K562 (cell line): ENCODE data around the gene NUP153.

ENCODE experiments used
- EZH2 ChIP-seq: IDR thresholded peaks from 2 replicates; pipeline ENCODE4 v1.6.1; 2012; ENCODE audit warnings: low read depth, mild to moderate bottlenecking, inconsistent platforms, low read length, borderline replicate concordance
- TF ChIP-seq, protein P1 (sequence below), 3 experiments: IDR thresholded peaks in 2 of 3; conservative IDR thresholded peaks in 1 of 3; 2 replicates each; pipeline ENCODE4 v1.5.1; 2011 to 2012; ENCODE audit warnings: low read length in 3 of 3, mild to moderate bottlenecking in 3 of 3, control low read depth in 2 of 3, improper control_type of control experiment in 1 of 3, inconsistent platforms in 1 of 3, low read depth in 1 of 3, mixed read lengths in 1 of 3, moderate library complexity in 1 of 3; ENCODE audit not compliant: insufficient read depth in 2 of 3
- TF ChIP-seq, protein P2 (sequence below): fragments of 150-350 bp; IDR thresholded peaks from 2 replicates; pipeline ENCODE4 v1.6.1; 2014; ENCODE audit warnings: low read depth, mild to moderate bottlenecking, low read length, borderline replicate concordance
- TF ChIP-seq, protein P3 (sequence below): fragments of 250-450 bp; sonication (Bioruptor Pico); IDR thresholded peaks from 2 replicates; pipeline ENCODE4 v1.5.0; 2020; ENCODE audit warnings: mild to moderate bottlenecking

DNA sequence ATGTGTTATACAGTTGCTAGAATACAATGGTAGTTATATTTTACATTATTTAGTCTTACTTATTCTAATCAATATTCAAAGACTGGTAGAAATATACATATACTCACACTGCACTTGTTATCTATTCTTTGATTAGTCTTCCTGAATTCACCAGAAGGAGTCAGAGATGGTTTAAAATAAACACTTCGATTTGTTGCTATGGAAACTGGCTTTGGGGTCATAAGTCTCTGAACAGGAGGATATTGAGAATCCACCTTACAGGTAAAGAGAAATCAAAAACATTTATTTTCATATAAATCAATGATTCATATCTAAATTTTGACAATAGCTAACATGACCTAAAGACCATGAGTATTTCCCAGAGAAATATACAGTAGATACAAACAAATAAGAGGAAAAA, 41.6 kb downstream of the NUP153 start:
- TF ChIP-seq, protein P1, sequence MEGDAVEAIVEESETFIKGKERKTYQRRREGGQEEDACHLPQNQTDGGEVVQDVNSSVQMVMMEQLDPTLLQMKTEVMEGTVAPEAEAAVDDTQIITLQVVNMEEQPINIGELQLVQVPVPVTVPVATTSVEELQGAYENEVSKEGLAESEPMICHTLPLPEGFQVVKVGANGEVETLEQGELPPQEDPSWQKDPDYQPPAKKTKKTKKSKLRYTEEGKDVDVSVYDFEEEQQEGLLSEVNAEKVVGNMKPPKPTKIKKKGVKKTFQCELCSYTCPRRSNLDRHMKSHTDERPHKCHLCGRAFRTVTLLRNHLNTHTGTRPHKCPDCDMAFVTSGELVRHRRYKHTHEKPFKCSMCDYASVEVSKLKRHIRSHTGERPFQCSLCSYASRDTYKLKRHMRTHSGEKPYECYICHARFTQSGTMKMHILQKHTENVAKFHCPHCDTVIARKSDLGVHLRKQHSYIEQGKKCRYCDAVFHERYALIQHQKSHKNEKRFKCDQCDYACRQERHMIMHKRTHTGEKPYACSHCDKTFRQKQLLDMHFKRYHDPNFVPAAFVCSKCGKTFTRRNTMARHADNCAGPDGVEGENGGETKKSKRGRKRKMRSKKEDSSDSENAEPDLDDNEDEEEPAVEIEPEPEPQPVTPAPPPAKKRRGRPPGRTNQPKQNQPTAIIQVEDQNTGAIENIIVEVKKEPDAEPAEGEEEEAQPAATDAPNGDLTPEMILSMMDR (IDR thresholded peaks at IDR 0.05 in 2 of 3, conservative IDR thresholded peaks at IDR 0.05 in 1 of 3; ENCODE audit: insufficient read depth in 2 of 3, low read depth in 1 of 3, low read length in 3 of 3), result no peak
- TF ChIP-seq EZH2, result no peak
- TF ChIP-seq, protein P2, sequence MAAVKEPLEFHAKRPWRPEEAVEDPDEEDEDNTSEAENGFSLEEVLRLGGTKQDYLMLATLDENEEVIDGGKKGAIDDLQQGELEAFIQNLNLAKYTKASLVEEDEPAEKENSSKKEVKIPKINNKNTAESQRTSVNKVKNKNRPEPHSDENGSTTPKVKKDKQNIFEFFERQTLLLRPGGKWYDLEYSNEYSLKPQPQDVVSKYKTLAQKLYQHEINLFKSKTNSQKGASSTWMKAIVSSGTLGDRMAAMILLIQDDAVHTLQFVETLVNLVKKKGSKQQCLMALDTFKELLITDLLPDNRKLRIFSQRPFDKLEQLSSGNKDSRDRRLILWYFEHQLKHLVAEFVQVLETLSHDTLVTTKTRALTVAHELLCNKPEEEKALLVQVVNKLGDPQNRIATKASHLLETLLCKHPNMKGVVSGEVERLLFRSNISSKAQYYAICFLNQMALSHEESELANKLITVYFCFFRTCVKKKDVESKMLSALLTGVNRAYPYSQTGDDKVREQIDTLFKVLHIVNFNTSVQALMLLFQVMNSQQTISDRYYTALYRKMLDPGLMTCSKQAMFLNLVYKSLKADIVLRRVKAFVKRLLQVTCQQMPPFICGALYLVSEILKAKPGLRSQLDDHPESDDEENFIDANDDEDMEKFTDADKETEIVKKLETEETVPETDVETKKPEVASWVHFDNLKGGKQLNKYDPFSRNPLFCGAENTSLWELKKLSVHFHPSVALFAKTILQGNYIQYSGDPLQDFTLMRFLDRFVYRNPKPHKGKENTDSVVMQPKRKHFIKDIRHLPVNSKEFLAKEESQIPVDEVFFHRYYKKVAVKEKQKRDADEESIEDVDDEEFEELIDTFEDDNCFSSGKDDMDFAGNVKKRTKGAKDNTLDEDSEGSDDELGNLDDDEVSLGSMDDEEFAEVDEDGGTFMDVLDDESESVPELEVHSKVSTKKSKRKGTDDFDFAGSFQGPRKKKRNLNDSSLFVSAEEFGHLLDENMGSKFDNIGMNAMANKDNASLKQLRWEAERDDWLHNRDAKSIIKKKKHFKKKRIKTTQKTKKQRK, result no peak
- TF ChIP-seq, protein P3, sequence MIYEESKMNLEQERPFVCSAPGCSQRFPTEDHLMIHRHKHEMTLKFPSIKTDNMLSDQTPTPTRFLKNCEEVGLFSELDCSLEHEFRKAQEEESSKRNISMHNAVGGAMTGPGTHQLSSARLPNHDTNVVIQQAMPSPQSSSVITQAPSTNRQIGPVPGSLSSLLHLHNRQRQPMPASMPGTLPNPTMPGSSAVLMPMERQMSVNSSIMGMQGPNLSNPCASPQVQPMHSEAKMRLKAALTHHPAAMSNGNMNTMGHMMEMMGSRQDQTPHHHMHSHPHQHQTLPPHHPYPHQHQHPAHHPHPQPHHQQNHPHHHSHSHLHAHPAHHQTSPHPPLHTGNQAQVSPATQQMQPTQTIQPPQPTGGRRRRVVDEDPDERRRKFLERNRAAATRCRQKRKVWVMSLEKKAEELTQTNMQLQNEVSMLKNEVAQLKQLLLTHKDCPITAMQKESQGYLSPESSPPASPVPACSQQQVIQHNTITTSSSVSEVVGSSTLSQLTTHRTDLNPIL (CRISPR knock-in tag), result no peak
